DND-41 (cell line): ENCODE measurements around the gene ANKRD29.

ENCODE experiments used
- ATAC-seq: fragments of 200-7000 bp; cut with Tn5 transposase; 3 replicates; pipeline ENCODE4 v1.9.1; 2021; ENCODE audit warnings: low read depth; ENCODE audit not compliant: insufficient read depth
- DNase-seq: peaks from one replicate; pipeline ENCODE4 v3.0.0-alpha.2; 2020
- H2AFZ ChIP-seq: 2 replicates; pipeline ENCODE4 v1.6.0; 2012; ENCODE audit warnings: low read depth, low read length
- H3K27ac ChIP-seq: 2 replicates; pipeline ENCODE4 v1.5.1; 2012; ENCODE audit warnings: low read length, inconsistent platforms
- H3K27me3 ChIP-seq: fragments of 200-600 bp; sonication (generic); 2 replicates; pipeline ENCODE4 v1.6.0; 2012; ENCODE audit warnings: low read length, mild to moderate bottlenecking, inconsistent platforms; ENCODE audit not compliant: insufficient read depth, poor library complexity
- H3K36me3 ChIP-seq: 2 replicates; pipeline ENCODE4 v1.5.1; 2012; ENCODE audit warnings: low read length, inconsistent platforms; ENCODE audit not compliant: insufficient read depth
- H3K4me1 ChIP-seq: 2 replicates; pipeline ENCODE4 v1.5.1; 2012; ENCODE audit warnings: mild to moderate bottlenecking, low read length; ENCODE audit not compliant: insufficient read depth
- H3K4me2 ChIP-seq: 2 replicates; pipeline ENCODE4 v1.6.0; 2012; ENCODE audit warnings: mild to moderate bottlenecking, moderate library complexity, low read length, inconsistent platforms; ENCODE audit not compliant: insufficient read depth
- H3K4me3 ChIP-seq, 2 experiments: fragments of 200-600 bp in 1 of 2; shearing (Covaris generic) in 1 of 2; 2 replicates each; pipeline ENCODE4 v1.5.1; 2012 to 2016; ENCODE audit warnings: inconsistent platforms in 2 of 2, low read length in 2 of 2, mild to moderate bottlenecking in 2 of 2, low read depth in 1 of 2, moderate library complexity in 1 of 2
- H3K79me2 ChIP-seq: 2 replicates; pipeline ENCODE4 v1.6.0; 2012; ENCODE audit warnings: low read length, inconsistent platforms; ENCODE audit not compliant: insufficient read depth
- H3K9ac ChIP-seq: 2 replicates; pipeline ENCODE4 v1.6.0; 2012; ENCODE audit warnings: low read depth, mild to moderate bottlenecking, inconsistent platforms, low read length, moderate library complexity
- H3K9me3 ChIP-seq: 2 replicates; pipeline ENCODE4 v1.5.1; 2012; ENCODE audit warnings: low read length, moderate library complexity, mild to moderate bottlenecking, inconsistent platforms; ENCODE audit not compliant: insufficient read depth, severe bottlenecking
- H4K20me1 ChIP-seq: 2 replicates; pipeline ENCODE4 v1.6.0; 2012; ENCODE audit warnings: low read length; ENCODE audit not compliant: insufficient read depth
- CTCF ChIP-seq: IDR thresholded peaks from 2 replicates; pipeline ENCODE4 v1.5.1; 2012; ENCODE audit warnings: borderline replicate concordance, low read length, moderate library complexity, mild to moderate bottlenecking; ENCODE audit not compliant: poor library complexity, severe bottlenecking; ENCODE audit errors: extremely low read depth
- EZH2 ChIP-seq: IDR thresholded peaks from 3 replicates; pipeline ENCODE4 v1.6.1; 2012; ENCODE audit warnings: borderline replicate concordance, low read depth, mild to moderate bottlenecking, moderate library complexity, low read length, inconsistent platforms; ENCODE audit not compliant: severe bottlenecking

The ANKRD29 gene

GRCh38 chr18:23710946-23711345, 48.2 kb upstream of the ANKRD29 start:
- no peak overlapping the region for H3K9ac ChIP-seq
- H3K79me2 ChIP-seq = no peaks in the 10 kb centered on the region
- H3K27me3 ChIP-seq = peaks cover 3% of the 10 kb centered on the region
- H2AFZ ChIP-seq = no peak overlapping the region
- no peak overlapping the region for H3K4me2 ChIP-seq
- H3K27ac ChIP-seq = no peak overlapping the region
- no peaks in the 10 kb centered on the region for H3K36me3 ChIP-seq
- H3K9me3 ChIP-seq = no peaks in the 10 kb centered on the region
- H3K4me1 ChIP-seq = peaks cover 12% of the 10 kb centered on the region
- TF ChIP-seq EZH2 (no peak), CTCF (no peak)
- DNase-seq (no peak), ATAC-seq (no peak)
- H4K20me1 ChIP-seq = no peaks in the 10 kb centered on the region
- H3K4me3 ChIP-seq = no peak overlapping the region

GRCh38 chr18:23710068-23710527, 47.4 kb upstream of the ANKRD29 start:
- Histone ChIP-seq H2AFZ (no peak overlapping the region), H3K27me3 (peaks cover 3% of the 10 kb centered on the region), H3K4me2 (no peak overlapping the region), H3K36me3 (no peaks in the 10 kb centered on the region), H4K20me1 (no peaks in the 10 kb centered on the region), H3K9me3 (no peaks in the 10 kb centered on the region), H3K4me3 (no peak overlapping the region), H3K9ac (no peak overlapping the region), H3K27ac (no peak overlapping the region), H3K4me1 (peaks cover 12% of the 10 kb centered on the region), H3K79me2 (no peaks in the 10 kb centered on the region)
- DNase-seq = no peak
- no peak for ATAC-seq
- TF ChIP-seq EZH2 (no peak), CTCF (no peak)

- H3K4me1 ChIP-seq = peaks cover 4% of the 10 kb centered on the region; the same call in 1 of the 2 replicates
- no peaks in the 10 kb centered on the region for H3K79me2 ChIP-seq
- ATAC-seq (no peak), DNase-seq (no peak)
- no peak overlapping the region for H3K27ac ChIP-seq
- no peak overlapping the region for H3K4me2 ChIP-seq
- H3K36me3 ChIP-seq = no peaks in the 10 kb centered on the region
- no peaks in the 10 kb centered on the region for H3K9me3 ChIP-seq
- H3K27me3 ChIP-seq = peaks cover 5% of the 10 kb centered on the region
- H3K9ac ChIP-seq = no peak overlapping the region
- H4K20me1 ChIP-seq = no peaks in the 10 kb centered on the region
- TF ChIP-seq EZH2 (no peak), CTCF (no peak)
- no peak overlapping the region for H2AFZ ChIP-seq
- H3K4me3 ChIP-seq = no peak overlapping the region
Observed at GRCh38 chr18:23706971-23707640, 44.4 kb upstream of the ANKRD29 start.

- no peaks in the 10 kb centered on the region for H3K36me3 ChIP-seq
- H3K27ac ChIP-seq = no peak overlapping the region
- H3K4me2 ChIP-seq = no peak overlapping the region
- H3K4me1 ChIP-seq = no peaks in the 10 kb centered on the region
- DNase-seq = no peak
- no peak overlapping the region for H3K9ac ChIP-seq
- TF ChIP-seq EZH2 (no peak), CTCF (no peak)
- H3K27me3 ChIP-seq = peaks cover 2% of the 10 kb centered on the region
- no peaks in the 10 kb centered on the region for H3K79me2 ChIP-seq
- no peak overlapping the region for H2AFZ ChIP-seq
- H3K4me3 ChIP-seq = no peak overlapping the region
- H3K9me3 ChIP-seq = no peaks in the 10 kb centered on the region
- no peaks in the 10 kb centered on the region for H4K20me1 ChIP-seq
- no peak for ATAC-seq
Observed at GRCh38 chr18:23704806-23705205, 42.1 kb upstream of the ANKRD29 start.
